Glomerular endothelial cell (primary cell): Measurements from ENCODE around the gene ITM2A. TPM values are rescaled to one million over a fixed set of nuclear protein-coding genes. Genes with fewer than 3 reads are reported as not detected.

Source experiments
- DNase-seq: peaks from one replicate; pipeline ENCODE4 v3.0.0-alpha.2; 2011; ENCODE audit warnings: low read depth, low spot score; ENCODE audit errors: extremely low read depth
- total RNA-seq: library from RNA; depleted of rRNA; stranded (reverse); fragments of >200 nt; gene quantifications from 2 replicates; pipeline ENCODE4 v1.2.3, GENCODE V29; 2015

ITM2A gene
- total RNA-seq, 1 donor from 2014 or later, result 104 TPM

DNA sequence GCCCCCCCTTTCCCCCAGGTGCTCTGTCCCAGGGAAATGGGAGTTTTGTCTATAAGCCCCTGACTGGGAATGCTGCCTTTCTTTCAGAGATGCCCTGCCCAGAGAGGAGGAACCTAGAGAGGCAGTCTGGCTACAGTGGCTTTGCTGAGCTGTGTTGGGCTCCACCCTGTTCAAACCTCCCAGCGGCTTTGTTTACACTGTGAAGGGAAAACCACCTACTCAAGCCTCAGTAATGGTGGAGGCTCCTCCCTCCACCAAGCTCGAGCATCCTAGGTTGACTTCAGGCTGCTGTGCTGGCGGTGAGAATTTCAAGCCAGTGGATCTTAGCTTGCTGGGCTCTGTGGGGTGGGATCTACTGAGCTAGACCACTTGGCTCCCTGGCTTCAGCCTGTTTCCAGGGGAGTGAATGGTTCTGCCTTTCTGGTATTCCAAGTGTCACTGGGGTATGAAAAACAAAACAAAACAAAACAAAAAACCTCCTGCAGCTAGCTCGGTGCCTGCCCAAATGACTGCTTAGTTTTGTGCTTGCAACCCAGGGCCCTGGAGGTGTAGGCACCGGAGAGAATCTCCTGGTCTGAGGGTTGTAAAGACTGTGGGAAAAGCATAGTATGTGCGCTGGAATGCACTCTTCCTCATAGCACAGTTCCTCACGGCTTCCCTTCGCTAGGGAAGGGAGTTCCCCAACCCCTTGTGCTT, 41.7 kb downstream of the ITM2A start:
- DNase-seq, result no peak

Other genes with a start within 250 kb of the ITM2A start
- not detected in 2 replicates for gene GPR174, start 222.6 kb downstream of the ITM2A start, total RNA-seq